Left cardiac atrium (tissue), 4 donors: ENCODE measurements around the gene CILP2. TPM values are rescaled to one million over a fixed set of nuclear protein-coding genes. Genes with fewer than 3 reads are reported as not detected.

ENCODE experiments used
- ATAC-seq, 2 donors: fragments of 200-7000 bp; cut with Tn5 transposase; one replicate each; pipeline ENCODE4 v1.9.1; 2020; ENCODE audit warnings: mild to moderate bottlenecking in 2 of 2, moderate library complexity in 2 of 2
- DNase-seq: peaks from one replicate; pipeline ENCODE4 v3.0.0-alpha.2; 2020
- intact Hi-C, 2 donors: fragments of 100-400 bp; cut with DNase I; formaldehyde crosslinking; loops; one replicate each; pipeline versions ENCODE4 v1.14.1 to v1.15.1; 2022 to 2023
- long read RNA-seq: library from polyadenylated mRNA; unstranded; transcript quantifications from one replicate; pipeline ENCODE4 v2.0.0, GENCODE V29; 2021
- total RNA-seq, 2 donors: library from RNA; stranded (reverse); fragmentation: NEBNext Ultra II Directional; extraction: Animal tissue kit (Norgen Biotek cat#: 25700); gene quantifications; one replicate each; pipeline ENCODE4 v1.2.1, GENCODE V29; 2021
- donor health status: DM: no; HTN: yes; CAD: no.
- donor health status: DM: no; HTN: yes; CAD: no; lungs with severe emphysema.
- donor health status: DM: yes; HTN: yes; CAD: no.
- donor health status: Dilated cardiomyopathy.

CILP2 gene
- under 1 TPM; 0.32 to 0.71 TPM for total RNA-seq
- long read RNA-seq, full-length matches to known transcripts = 1 of 2 reads
- long read RNA-seq, partial matches to known transcripts = 0 of 2 reads
- long read RNA-seq, other reads (novel, unspliced or antisense) = 1 of 2 reads

- intact Hi-C loops = no loop called here
Measured at GRCh38 chr19:19538061-19538784, at the start of gene CILP2. CILP2 (plus strand) TSS chr19:19538265; CDS start chr19:19538350, 85 bp downstream.

DNA sequence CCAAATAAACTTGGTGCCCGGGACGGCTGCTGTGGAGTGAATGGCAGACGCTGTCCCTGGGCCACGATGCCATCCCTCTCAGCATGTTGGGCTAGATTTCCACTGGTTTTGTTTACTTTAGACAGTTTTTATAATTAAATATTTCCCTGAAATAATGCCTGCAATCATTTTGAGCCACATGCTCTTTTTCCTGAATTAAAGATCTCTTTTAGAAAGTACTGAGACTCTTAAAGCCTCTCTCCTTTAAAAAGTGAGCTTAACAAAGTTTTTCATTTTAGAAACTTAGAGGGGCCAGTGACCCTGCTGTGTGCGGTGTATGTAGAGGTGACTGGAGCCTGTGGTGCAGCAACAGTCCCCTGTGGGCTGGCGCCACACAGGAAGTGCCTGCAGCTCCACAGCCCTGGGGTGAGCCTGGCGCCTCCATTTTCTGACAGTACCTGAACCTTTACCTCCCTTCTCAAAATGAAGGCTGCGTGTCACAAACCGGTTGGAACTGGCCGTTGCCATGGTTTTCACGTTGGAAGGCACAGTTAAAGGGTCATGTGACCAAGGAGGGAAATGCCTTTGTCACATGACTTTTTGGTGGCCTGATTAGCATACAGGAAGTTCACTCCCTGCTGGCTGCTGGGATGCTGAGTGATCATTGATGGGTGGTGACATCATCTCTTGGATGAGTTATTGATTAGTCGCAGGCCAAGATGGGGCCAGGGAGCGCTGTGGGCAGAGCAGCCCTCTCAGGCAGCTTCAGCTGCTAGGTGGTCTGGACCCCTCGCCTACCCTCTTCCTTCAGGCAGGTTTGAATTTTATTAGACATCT, 49.0 kb upstream of the CILP2 start:
- DNase-seq (peak; percentile 85), ATAC-seq (peak; percentile 45 to 78)
- intact Hi-C loops = no loop called here

More at GRCh38 chr19:19538061-19538784, at the start of gene CILP2:
- peak; percentile 66 for DNase-seq
- ATAC-seq = peak; percentile 26 to 36

GRCh38 chr19:19489804-19490204, 48.3 kb upstream of the CILP2 start:
- DNase-seq (no peak), ATAC-seq (peak in 1 of 2 donors; percentile 11)
- intact Hi-C loops = loop anchor here (2.0 to 5.0 kb wide), 3 partner anchors 123 to 343 kb away; no protein-coding TSS in a partner anchor

GRCh38 chr19:19490214-19490968, 47.7 kb upstream of the CILP2 start:
- intact Hi-C loops = loop anchor here (2.0 to 5.0 kb wide), 3 partner anchors 123 to 343 kb away; no protein-coding TSS in a partner anchor
- peak; percentile 53 to 54 for ATAC-seq
- peak; percentile 75 for DNase-seq

DNA sequence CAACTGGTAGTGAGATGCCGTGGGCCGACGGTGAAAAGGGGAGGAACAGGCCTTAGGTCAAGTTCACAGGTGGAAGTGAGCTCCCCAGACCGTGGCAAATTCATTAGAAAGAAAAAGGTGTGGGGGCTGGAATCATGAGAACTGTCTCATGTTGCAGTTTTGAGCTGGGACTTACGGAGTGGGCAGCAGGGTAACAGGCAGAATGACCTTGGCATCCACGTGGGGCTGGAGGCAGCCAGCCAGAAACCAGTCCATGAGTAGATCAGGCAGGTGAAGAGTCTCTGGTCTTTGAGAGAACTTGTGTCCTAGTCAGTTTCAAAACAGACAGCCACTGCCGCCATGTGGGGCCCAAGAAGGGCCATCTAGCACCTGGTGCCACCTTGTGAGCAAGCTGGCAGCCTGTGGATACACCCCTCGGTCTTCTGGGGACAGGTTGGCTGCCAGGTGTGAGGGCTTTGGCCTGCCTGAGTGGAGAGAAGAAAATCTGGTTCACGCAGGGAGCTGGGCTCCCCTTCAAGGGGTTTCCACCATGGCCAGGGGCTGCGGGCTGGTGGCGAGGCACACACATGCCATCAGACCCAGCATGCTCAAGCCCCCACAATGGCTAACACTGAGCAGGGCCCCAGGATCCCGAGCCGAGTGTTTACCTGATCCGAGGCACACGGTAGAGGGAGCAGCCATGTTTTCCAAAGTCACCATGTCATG, 46.6 kb upstream of the CILP2 start:
- intact Hi-C loops = loop anchor here (2.0 to 5.0 kb wide), 3 partner anchors 124 to 344 kb away; no protein-coding TSS in a partner anchor
- ATAC-seq (no peak), DNase-seq (no peak)

DNA sequence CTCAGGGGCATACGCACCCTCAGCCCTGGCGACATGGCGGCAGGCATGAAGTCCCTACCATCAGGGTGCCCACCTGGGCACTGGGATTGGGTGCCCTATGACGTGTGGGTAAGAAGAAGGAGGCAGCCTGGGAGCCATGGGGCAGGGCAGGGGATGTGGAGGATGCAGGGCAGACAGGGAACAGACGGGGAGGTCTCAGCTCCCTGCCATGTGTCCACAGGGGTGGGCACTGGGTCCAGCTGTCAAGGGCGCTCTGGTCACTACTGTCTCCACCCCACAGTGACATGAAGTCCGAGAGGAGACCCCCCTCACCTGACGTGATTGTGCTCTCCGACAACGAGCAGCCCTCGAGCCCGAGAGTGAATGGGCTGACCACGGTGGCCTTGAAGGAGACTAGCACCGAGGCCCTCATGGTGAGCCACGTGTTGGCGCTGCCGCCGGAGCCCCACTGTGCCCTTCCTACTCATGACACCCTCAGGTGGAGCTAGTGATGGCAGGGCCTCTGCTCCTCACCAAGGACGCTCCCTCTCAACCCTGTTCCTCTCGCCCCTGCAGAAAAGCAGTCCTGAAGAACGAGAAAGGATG, 45.9 kb upstream of the CILP2 start:
- intact Hi-C loops = loop anchor here (5.0 kb wide), 2 partner anchors 125 to 345 kb away; no protein-coding TSS in a partner anchor
- DNase-seq = no peak
- no peak for ATAC-seq

- intact Hi-C loops = loop anchor here (5.0 kb wide), 2 partner anchors 127 to 347 kb away; no protein-coding TSS in a partner anchor
- no peak for DNase-seq
- no peak for ATAC-seq
Measured at GRCh38 chr19:19493841-19494546, 44.1 kb upstream of the CILP2 start.

GRCh38 chr19:19495614-19496603, 42.2 kb upstream of the CILP2 start:
- intact Hi-C loops = no loop called here
- no peak for ATAC-seq
- DNase-seq = no peak

GRCh38 chr19:19498255-19498991, 39.6 kb upstream of the CILP2 start:
- intact Hi-C loops = no loop called here
- ATAC-seq (no peak), DNase-seq (no peak)

- intact Hi-C loops = no loop called here
- no peak for ATAC-seq
- no peak for DNase-seq
Measured at GRCh38 chr19:19499272-19499995, 38.6 kb upstream of the CILP2 start.

DNA sequence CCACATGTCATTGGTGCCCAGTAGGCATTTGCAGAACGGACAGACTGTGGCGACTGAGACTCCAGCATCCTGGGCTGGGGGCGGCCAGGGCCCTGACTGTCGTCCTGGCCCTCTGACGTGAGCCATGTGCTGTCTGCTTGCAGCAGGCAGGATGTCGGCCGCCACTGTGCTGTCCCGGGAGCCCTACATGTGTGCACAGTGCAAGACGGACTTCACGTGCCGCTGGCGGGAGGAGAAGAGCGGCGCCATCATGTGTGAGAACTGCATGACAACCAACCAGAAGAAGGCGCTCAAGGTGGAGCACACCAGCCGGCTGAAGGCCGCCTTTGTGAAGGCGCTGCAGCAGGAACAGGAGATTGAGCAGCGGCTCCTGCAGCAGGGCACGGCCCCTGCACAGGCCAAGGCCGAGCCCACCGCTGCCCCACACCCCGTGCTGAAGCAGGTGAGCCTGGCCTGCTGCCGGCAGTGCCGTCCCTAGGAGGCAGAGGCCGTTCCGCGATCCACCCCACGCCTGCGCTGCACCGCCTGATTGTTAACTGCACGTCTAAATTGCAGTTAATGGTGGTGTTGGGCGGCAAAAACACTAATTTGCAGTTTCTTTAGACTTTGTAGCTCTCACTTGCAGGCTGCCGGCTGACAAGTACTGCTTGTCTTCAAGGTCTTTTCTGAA, 37.0 kb upstream of the CILP2 start:
- intact Hi-C loops = no loop called here

DNA sequence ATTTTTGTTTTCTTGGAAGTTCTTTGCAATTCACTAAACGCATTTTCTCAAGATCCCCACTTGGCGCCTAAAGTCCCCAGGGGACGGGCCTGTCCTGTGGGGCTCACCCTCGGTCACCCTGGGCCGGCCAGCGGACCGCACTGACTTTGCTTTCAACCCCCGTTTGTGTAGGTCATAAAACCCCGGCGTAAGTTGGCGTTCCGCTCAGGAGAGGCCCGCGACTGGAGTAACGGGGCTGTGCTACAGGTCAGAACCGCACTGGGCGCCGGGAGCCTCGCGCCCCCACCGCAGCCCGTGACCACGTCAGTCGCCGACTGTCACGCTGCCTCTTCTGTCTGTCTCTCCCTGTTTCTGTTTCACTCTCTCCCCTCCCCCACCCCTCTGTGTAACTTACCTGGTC, 36.3 kb upstream of the CILP2 start:
- intact Hi-C loops = no loop called here
- DNase-seq = no peak
- ATAC-seq = no peak

More for the DNA sequence above, 37.0 kb upstream of the CILP2 start:
- no peak for ATAC-seq
- no peak for DNase-seq

DNA sequence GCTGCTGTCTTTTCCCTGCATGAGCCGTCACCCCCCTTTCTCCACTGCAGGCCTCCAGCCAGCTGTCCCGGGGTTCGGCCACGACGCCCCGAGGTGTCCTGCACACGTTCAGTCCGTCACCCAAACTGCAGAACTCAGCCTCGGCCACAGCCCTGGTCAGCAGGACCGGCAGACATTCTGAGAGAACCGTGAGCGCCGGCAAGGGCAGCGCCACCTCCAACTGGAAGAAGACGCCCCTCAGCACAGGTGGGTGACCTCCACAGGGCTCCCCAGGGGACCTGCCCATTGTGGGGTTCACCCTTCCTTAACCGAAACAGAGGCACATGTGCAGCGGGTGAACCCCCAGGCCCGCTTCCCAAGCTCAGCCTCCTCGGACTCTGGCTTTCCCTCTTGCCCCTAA, 35.8 kb upstream of the CILP2 start:
- DNase-seq = no peak
- intact Hi-C loops = no loop called here
- ATAC-seq = no peak

- DNase-seq (no peak), ATAC-seq (no peak)
- intact Hi-C loops = no loop called here
Measured at GRCh38 chr19:19502808-19503602, 35.1 kb upstream of the CILP2 start.
